Activated gamma-delta T cell treated with anti-CD3 and anti-CD28 coated beads, Interleukin-2, amount 50 U/mL, for 16 hours (primary cell): ENCODE data around the gene SMPD4.
"Not testable (repeated sequence)": the region's sequence is repeated elsewhere in the genome, so short reads cannot be mapped to it uniquely, and the experiment has no call there.

Source experiments
- DNase-seq: peaks from one replicate; pipeline ENCODE4 v3.0.0-alpha.2; 2020; ENCODE audit warnings: low read depth

Gene SMPD4

GRCh38 chr2:130157825-130158514 lies 23.4 kb downstream of the SMPD4 start:
- DNase-seq = not testable (repeated sequence)

- not testable (repeated sequence) for DNase-seq
These were observed 24.0 kb downstream of the SMPD4 start for GRCh38 chr2:130157354-130157753.

- DNase-seq = no peak
These were observed 24.8 kb downstream of the SMPD4 start for GRCh38 chr2:130156624-130157004.

GRCh38 chr2:130155956-130156623 lies 25.3 kb downstream of the SMPD4 start:
- DNase-seq = not testable (repeated sequence)

- DNase-seq = no peak
These were observed 26.3 kb downstream of the SMPD4 start for GRCh38 chr2:130154773-130155765.

- not testable (repeated sequence) for DNase-seq
These were observed 27.0 kb downstream of the SMPD4 start for GRCh38 chr2:130154423-130154770.

- not testable (repeated sequence) for DNase-seq
These were observed 27.5 kb downstream of the SMPD4 start for GRCh38 chr2:130153721-130154422.

- DNase-seq = no peak
These were observed 28.4 kb downstream of the SMPD4 start for GRCh38 chr2:130152816-130153595.

GRCh38 chr2:130152136-130152815 lies 29.1 kb downstream of the SMPD4 start:
- not testable (repeated sequence) for DNase-seq

GRCh38 chr2:130151145-130151512 lies 30.3 kb downstream of the SMPD4 start:
- not testable (repeated sequence) for DNase-seq

- DNase-seq = no peak
These were observed 30.9 kb downstream of the SMPD4 start for GRCh38 chr2:130150181-130151144.

GRCh38 chr2:130148515-130148914 lies 32.9 kb downstream of the SMPD4 start:
- DNase-seq = not testable (repeated sequence)

GRCh38 chr2:130145006-130145414 lies 36.4 kb downstream of the SMPD4 start, which contains the start of gene CCDC74B:
CCDC74B (minus strand) TSS chr2:130145112; CDS start chr2:130144996, 116 bp downstream.
- DNase-seq = peak; percentile 22

- not testable (repeated sequence) for DNase-seq
These were observed 37.9 kb downstream of the SMPD4 start for GRCh38 chr2:130143266-130144039.

- DNase-seq = not testable (repeated sequence)
These were observed 38.8 kb downstream of the SMPD4 start for GRCh38 chr2:130142396-130143265.

GRCh38 chr2:130141645-130142370 lies 39.6 kb downstream of the SMPD4 start:
- not testable (repeated sequence) for DNase-seq

GRCh38 chr2:130141002-130141401 lies 40.4 kb downstream of the SMPD4 start:
- DNase-seq = not testable (repeated sequence)
